Lung (tissue), 12 donors: ENCODE measurements around the gene MEG3. TPM values are rescaled to one million over a fixed set of nuclear protein-coding genes. Genes with fewer than 3 reads are reported as not detected.

Experiments used
- ATAC-seq: fragments of 200-7000 bp; cut with Tn5 transposase; one replicate; pipeline ENCODE4 v1.9.1; 2020; ENCODE audit warnings: moderate number of reproducible peaks; ENCODE audit not compliant: insufficient read depth, low FRiP score
- DNase-seq, 3 donors: peaks; one replicate each; pipeline ENCODE4 v3.0.0-alpha.2; 2013 to 2017
- H3K27ac ChIP-seq, 2 donors: one replicate each; pipeline ENCODE4 v1.5.1; 2013; ENCODE audit warnings: mild to moderate bottlenecking in 2 of 2, moderate library complexity in 2 of 2, control low read depth in 1 of 2, inconsistent platforms in 1 of 2, low read depth in 1 of 2, low read length in 1 of 2
- H3K27me3 ChIP-seq, 3 donors: one replicate each; pipeline ENCODE4 v1.5.1; 2013; ENCODE audit warnings: low read length in 2 of 3; ENCODE audit not compliant: control insufficient read depth in 3 of 3, insufficient read depth in 3 of 3
- H3K36me3 ChIP-seq, 4 donors: one replicate each; pipeline ENCODE4 v1.5.1; 2013; ENCODE audit warnings: low read length in 4 of 4, mild to moderate bottlenecking in 1 of 4, moderate library complexity in 1 of 4; ENCODE audit not compliant: control insufficient read depth in 4 of 4, insufficient read depth in 4 of 4
- H3K4me1 ChIP-seq, 5 donors: one replicate each; pipeline ENCODE4 v1.5.1; 2013; ENCODE audit warnings: low read length in 5 of 5, mild to moderate bottlenecking in 2 of 5, moderate library complexity in 1 of 5; ENCODE audit not compliant: control insufficient read depth in 5 of 5, insufficient read depth in 5 of 5
- H3K4me3 ChIP-seq: one replicate; pipeline ENCODE4 v1.5.1; 2013; ENCODE audit warnings: mild to moderate bottlenecking, control low read depth, moderate library complexity
- H3K9ac ChIP-seq, 2 donors: one replicate each; pipeline ENCODE4 v1.5.1; 2013; ENCODE audit warnings: low read length in 2 of 2, control low read depth in 1 of 2; ENCODE audit not compliant: insufficient read depth in 1 of 2
- H3K9me3 ChIP-seq, 4 donors: one replicate each; pipeline ENCODE4 v1.5.1; 2013; ENCODE audit warnings: low read length in 3 of 4, mild to moderate bottlenecking in 1 of 4, moderate library complexity in 1 of 4; ENCODE audit not compliant: control insufficient read depth in 4 of 4, insufficient read depth in 3 of 4
- CTCF ChIP-seq: IDR thresholded peaks from 2 replicates; pipeline ENCODE4 v1.5.1; 2012; ENCODE audit warnings: mild to moderate bottlenecking; ENCODE audit errors: control extremely low read depth, extremely low read depth
- WGBS, 2 donors: extraction: QIAGEN DNeasy Blood & Tissue Kit; methylation state at CpG; one replicate each; pipeline ENCODE4 v1.1.7; 2013; 5-methylcytosine and 5-hydroxymethylcytosine counted together
- polyA plus RNA-seq, 2 donors: library from polyadenylated mRNA; stranded (reverse); fragments of 200-250 nt; gene quantifications; one replicate each; pipeline ENCODE4 v1.2.1, GENCODE V29; 2013
- total RNA-seq, 2 donors: library from RNA; depleted of rRNA in 1 of 2; stranded (reverse); fragments of >200 nt in 1 of 2; gene quantifications; one replicate each; pipeline ENCODE4 v1.2.1, GENCODE V29; 2014 to 2021
- donor health status: control.
- donor health status: control.
- donor health status: Bipolar disorder and iron deficiency.
- donor health status: healthy.
- donor health status: DM: yes; HTN: yes; CAD: no.

Gene MEG3
- total and polyA plus RNA-seq, 4 donors, result 5.9 to 267 (median 14.8) TPM

GRCh38 chr14:100868621-100869370 lies 42.9 kb downstream of the MEG3 start:
- peaks cover 0 to 3% (median 0%) of the 10 kb centered on the region in 4 donors for H3K9me3 ChIP-seq
- H3K4me1 ChIP-seq, result peaks cover 0 to 10% (median 0%) of the 10 kb centered on the region in 5 donors
- H3K9ac ChIP-seq, result no peak overlapping the region
- H3K27ac ChIP-seq, result no peak overlapping the region
- ATAC-seq, result no peak
- no peaks in the 10 kb centered on the region for H3K36me3 ChIP-seq
- no peak for TF ChIP-seq CTCF
- WGBS, 2 donors, result 90 to 92% methylated on average over 22 of the region's 24 CpGs
- H3K27me3 ChIP-seq, result no peaks in the 10 kb centered on the region
- no peak overlapping the region for H3K4me3 ChIP-seq
- DNase-seq, result no peak

GRCh38 chr14:100871234-100872186 lies 45.6 kb downstream of the MEG3 start:
- Histone ChIP-seq H3K27me3 (no peaks in the 10 kb centered on the region), H3K4me1 (no peaks in the 10 kb centered on the region), H3K27ac (no peak overlapping the region), H3K36me3 (no peaks in the 10 kb centered on the region), H3K4me3 (no peak overlapping the region), H3K9me3 (peaks cover 0 to 3% (median 0%) of the 10 kb centered on the region in 4 donors), H3K9ac (no peak overlapping the region)
- no peak for ATAC-seq
- no peak for DNase-seq
- WGBS, 2 donors, result 75 to 84% methylated on average over 16 of the region's 16 CpGs
- TF ChIP-seq CTCF, result no peak

GRCh38 chr14:100872259-100873095 lies 46.6 kb downstream of the MEG3 start:
- Histone ChIP-seq H3K27me3 (no peaks in the 10 kb centered on the region), H3K4me3 (no peak overlapping the region), H3K36me3 (no peaks in the 10 kb centered on the region), H3K27ac (no peak overlapping the region), H3K9ac (no peak overlapping the region), H3K4me1 (no peaks in the 10 kb centered on the region), H3K9me3 (peaks cover 0 to 3% (median 0%) of the 10 kb centered on the region in 4 donors)
- WGBS, 2 donors, result 79 to 88% methylated on average over 15 of the region's 15 CpGs
- no peak for TF ChIP-seq CTCF
- DNase-seq (no peak), ATAC-seq (no peak)
